H9 (cell line): ENCODE measurements around the gene SAMD14. TPM values are rescaled to one million over a fixed set of nuclear protein-coding genes. Genes with fewer than 3 reads are reported as not detected.

Experiments
- DNase-seq: peaks from one replicate; pipeline ENCODE4 v3.0.0-alpha.2; 2017
- H2AFZ ChIP-seq: one replicate; pipeline ENCODE4 v1.6.1; 2013; ENCODE audit warnings: mild to moderate bottlenecking, low read length, control low read depth, moderate library complexity
- H2AK5ac ChIP-seq: 2 replicates; pipeline ENCODE4 v1.6.1; 2013; ENCODE audit warnings: low read length, control low read depth, mixed read lengths; ENCODE audit not compliant: insufficient read length
- H2BK120ac ChIP-seq: one replicate; pipeline ENCODE4 v1.6.1; 2013; ENCODE audit warnings: low read depth, mild to moderate bottlenecking, low read length, control low read depth, inconsistent platforms; ENCODE audit not compliant: poor library complexity, severe bottlenecking
- H2BK12ac ChIP-seq: 2 replicates; pipeline ENCODE4 v1.6.1; 2013; ENCODE audit warnings: low read length, control low read depth, mixed read lengths, low read depth; ENCODE audit not compliant: insufficient read length
- H2BK15ac ChIP-seq: 2 replicates; pipeline ENCODE4 v1.6.1; 2013; ENCODE audit warnings: low read depth, low read length, control low read depth
- H2BK20ac ChIP-seq: one replicate; pipeline ENCODE4 v1.6.1; 2013; ENCODE audit warnings: low read depth, mild to moderate bottlenecking, low read length, control low read depth, inconsistent platforms; ENCODE audit not compliant: poor library complexity, severe bottlenecking
- H2BK5ac ChIP-seq: 2 replicates; pipeline ENCODE4 v1.6.1; 2013; ENCODE audit warnings: low read length, control low read depth, mixed read lengths; ENCODE audit not compliant: insufficient read length
- H3K14ac ChIP-seq: 2 replicates; pipeline ENCODE4 v1.6.1; 2013; ENCODE audit warnings: low read length, control low read depth; ENCODE audit not compliant: insufficient read depth
- H3K18ac ChIP-seq: 2 replicates; pipeline ENCODE4 v1.6.1; 2013; ENCODE audit warnings: low read depth, mild to moderate bottlenecking, mixed read lengths, low read length, control low read depth; ENCODE audit not compliant: insufficient read length
- H3K23ac ChIP-seq: 2 replicates; pipeline ENCODE4 v1.6.1; 2013; ENCODE audit warnings: low read length, control low read depth, mixed read lengths, low read depth; ENCODE audit not compliant: insufficient read length
- H3K23me2 ChIP-seq: 2 replicates; pipeline ENCODE4 v1.6.1; 2013; ENCODE audit warnings: low read depth, mild to moderate bottlenecking, mixed read lengths, low read length, control low read depth; ENCODE audit not compliant: insufficient read length, poor library complexity, severe bottlenecking
- H3K27ac ChIP-seq: 2 replicates; pipeline ENCODE4 v1.5.1; 2013; ENCODE audit warnings: low read length, control low read depth, mixed read lengths, low read depth; ENCODE audit not compliant: insufficient read length
- H3K27me3 ChIP-seq: 2 replicates; pipeline ENCODE4 v1.6.1; 2013; ENCODE audit warnings: low read length, control low read depth, inconsistent platforms; ENCODE audit not compliant: insufficient read depth
- H3K4ac ChIP-seq: 2 replicates; pipeline ENCODE4 v1.6.1; 2013; ENCODE audit warnings: low read depth, mild to moderate bottlenecking, control low read depth, inconsistent platforms, low read length, moderate library complexity
- H3K4me1 ChIP-seq: 2 replicates; pipeline ENCODE4 v1.6.1; 2013; ENCODE audit warnings: low read length, control low read depth, inconsistent platforms; ENCODE audit not compliant: insufficient read depth
- H3K4me2 ChIP-seq: 2 replicates; pipeline ENCODE4 v1.6.1; 2013; ENCODE audit warnings: low read length, control low read depth, mixed read lengths; ENCODE audit not compliant: insufficient read length, insufficient read depth
- H3K56ac ChIP-seq: 2 replicates; pipeline ENCODE4 v1.6.1; 2013; ENCODE audit warnings: low read depth, mild to moderate bottlenecking, mixed read lengths, low read length, control low read depth; ENCODE audit not compliant: insufficient read length
- H3K79me1 ChIP-seq: 2 replicates; pipeline ENCODE4 v1.6.1; 2013; ENCODE audit warnings: low read depth, mild to moderate bottlenecking, moderate library complexity, low read length, control low read depth, inconsistent platforms; ENCODE audit not compliant: insufficient read depth, poor library complexity, severe bottlenecking
- H3K79me2 ChIP-seq: 2 replicates; pipeline ENCODE4 v1.6.1; 2013; ENCODE audit warnings: low read length, control low read depth, inconsistent platforms; ENCODE audit not compliant: insufficient read depth
- H3K9ac ChIP-seq: 2 replicates; pipeline ENCODE4 v1.6.1; 2013; ENCODE audit warnings: low read length, control low read depth, mixed read lengths; ENCODE audit not compliant: insufficient read length; ENCODE audit errors: extremely low read depth
- H3K9me3 ChIP-seq: one replicate; pipeline ENCODE4 v1.6.1; 2013; ENCODE audit warnings: low read depth, low read length, inconsistent platforms; ENCODE audit not compliant: control insufficient read depth
- H3T11ph ChIP-seq: one replicate; pipeline ENCODE4 v1.6.1; 2013; ENCODE audit warnings: mild to moderate bottlenecking, low read length, control low read depth, inconsistent platforms
- H4K20me1 ChIP-seq: one replicate; pipeline ENCODE4 v1.6.1; 2013; ENCODE audit not compliant: control insufficient read depth, insufficient read length, insufficient read depth
- H4K5ac ChIP-seq: 2 replicates; pipeline ENCODE4 v1.6.1; 2013; ENCODE audit warnings: low read depth, mild to moderate bottlenecking, mixed read lengths, low read length, control low read depth; ENCODE audit not compliant: insufficient read length
- H4K8ac ChIP-seq: replicated peaks from 2 replicates; pipeline ENCODE4 v1.6.1; 2013; ENCODE audit warnings: low read length, control low read depth, mixed read lengths, low read depth; ENCODE audit not compliant: insufficient read length
- H4K91ac ChIP-seq: 2 replicates; pipeline ENCODE4 v1.6.1; 2013; ENCODE audit warnings: low read depth, mild to moderate bottlenecking, moderate library complexity, mixed read lengths, low read length, control low read depth; ENCODE audit not compliant: insufficient read length
- H3K27ac Mint-ChIP-seq, 3 experiments: 2 replicates in 2 of 3; 3 replicates in 1 of 3; pipeline ENCODE4 v1.8.0; 2020 to 2021; ENCODE audit warnings: mixed read lengths in 3 of 3, mild to moderate bottlenecking in 1 of 3, moderate library complexity in 1 of 3
- H3K27me3 Mint-ChIP-seq: 2 replicates; pipeline ENCODE4 v1.8.0; 2021; ENCODE audit warnings: low read depth, mild to moderate bottlenecking, moderate library complexity, mixed read lengths
- H3K36me3 Mint-ChIP-seq, 3 experiments: 2 replicates in 2 of 3; 3 replicates in 1 of 3; pipeline ENCODE4 v1.8.0; 2020 to 2021; ENCODE audit warnings: low read depth in 3 of 3, mixed read lengths in 3 of 3; ENCODE audit not compliant: insufficient read depth in 1 of 3
- H3K4me1 Mint-ChIP-seq, 2 experiments: 2 replicates each; pipeline ENCODE4 v1.8.0; 2020; ENCODE audit warnings: mixed read lengths in 2 of 2
- H3K4me3 Mint-ChIP-seq, 2 experiments: 2 replicates in 1 of 2; 3 replicates in 1 of 2; pipeline ENCODE4 v1.8.0; 2020 to 2021; ENCODE audit warnings: mild to moderate bottlenecking in 2 of 2, mixed read lengths in 2 of 2, moderate library complexity in 1 of 2
- H3K9me3 Mint-ChIP-seq, 2 experiments: 2 replicates in 1 of 2; 3 replicates in 1 of 2; pipeline ENCODE4 v1.8.0; 2020; ENCODE audit warnings: mild to moderate bottlenecking in 2 of 2, mixed read lengths in 2 of 2, moderate library complexity in 1 of 2
- WGBS: extraction: QIAGEN DNeasy Blood & Tissue Kit; methylation state at CpG from one replicate; pipeline ENCODE4 v1.1.7; 2013; ENCODE audit warnings: missing lambda C conversion rate, low lambda C conversion rate, mixed read lengths; ENCODE audit not compliant: insufficient read length; ENCODE audit errors: extremely low coverage; 5-methylcytosine and 5-hydroxymethylcytosine counted together
- total RNA-seq: library from RNA; stranded (reverse); gene quantifications from 2 replicates; pipeline ENCODE4 v1.2.1, GENCODE V29; 2021
- TF ChIP-seq, protein P1 (sequence below): fragments of 200-600 bp; sonication (generic); conservative IDR thresholded peaks from 3 replicates; pipeline ENCODE4 v1.8.0; 2021; ENCODE audit warnings: antibody characterized with exemption, mild to moderate bottlenecking

SAMD14 gene
- total RNA-seq, 1 experiment from 2014 or later = 5.9 TPM

DNA sequence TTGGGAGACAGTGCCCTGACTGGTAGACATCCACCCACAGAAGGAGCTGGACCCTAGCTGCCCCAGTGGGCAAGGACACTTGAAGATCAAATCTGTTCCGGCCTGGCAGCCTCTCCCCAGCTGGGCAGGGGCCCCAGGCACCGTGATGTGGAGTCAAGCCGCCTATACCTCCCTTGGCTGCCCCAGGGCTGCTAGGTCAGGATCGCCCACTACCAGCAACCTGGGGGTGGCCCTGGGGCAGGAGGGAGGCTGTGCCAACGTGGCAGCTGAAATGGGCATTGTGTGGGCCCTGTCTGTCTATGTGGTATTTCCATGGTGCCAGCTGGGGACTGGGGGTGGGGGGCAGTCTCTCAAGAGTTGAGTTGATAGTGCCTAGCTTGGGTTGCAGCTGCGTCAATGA lies 33.9 kb downstream of the SAMD14 start:
- no peaks in the 10 kb centered on the region for H3K27me3 ChIP-seq
- no CpG with 5 or more reads among the region's 6 CpGs for WGBS
- H4K5ac ChIP-seq = no peak overlapping the region
- Mint-ChIP-seq H3K4me1 (peaks cover 25 to 31% of the 10 kb centered on the region in 2 experiments), H3K9me3 (no peaks in the 10 kb centered on the region), H3K4me3 (peak overlapping the region; percentile 93 to 99), H3K27me3 (peaks cover 2% of the 10 kb centered on the region; the same call in 1 of the 2 replicates), H3K27ac (no peak overlapping the region), H3K36me3 (peaks cover 0 to 8% (median 0%) of the 10 kb centered on the region in 3 experiments; a peak in 4 of 7 replicates)
- no peak overlapping the region for H3T11ph ChIP-seq
- no peak overlapping the region for H3K9ac ChIP-seq
- H3K9me3 ChIP-seq = no peaks in the 10 kb centered on the region
- no peak overlapping the region for H2BK15ac ChIP-seq
- no peak overlapping the region for H2BK120ac ChIP-seq
- no peak overlapping the region for H3K4ac ChIP-seq
- no peak overlapping the region for H2BK5ac ChIP-seq
- no peak overlapping the region for H2BK20ac ChIP-seq
- H3K79me2 ChIP-seq = no peaks in the 10 kb centered on the region
- H3K56ac ChIP-seq = no peak overlapping the region
- H3K23me2 ChIP-seq = peaks cover 12% of the 10 kb centered on the region
- no peak overlapping the region for H3K18ac ChIP-seq
- DNase-seq = no peak
- no peak overlapping the region for H3K23ac ChIP-seq
- no peaks in the 10 kb centered on the region for H3K79me1 ChIP-seq
- H3K27ac ChIP-seq = no peak overlapping the region
- peak overlapping the region; percentile 64 for H3K4me2 ChIP-seq
- H3K4me1 ChIP-seq = no peaks in the 10 kb centered on the region; the same call in 1 of the 2 replicates
- H4K20me1 ChIP-seq = no peaks in the 10 kb centered on the region
- H2AK5ac ChIP-seq = no peak overlapping the region
- H2BK12ac ChIP-seq = no peak overlapping the region
- no peak overlapping the region for H4K91ac ChIP-seq
- no peak overlapping the region for H4K8ac ChIP-seq
- H3K14ac ChIP-seq = no peak overlapping the region
- TF ChIP-seq, protein P1, sequence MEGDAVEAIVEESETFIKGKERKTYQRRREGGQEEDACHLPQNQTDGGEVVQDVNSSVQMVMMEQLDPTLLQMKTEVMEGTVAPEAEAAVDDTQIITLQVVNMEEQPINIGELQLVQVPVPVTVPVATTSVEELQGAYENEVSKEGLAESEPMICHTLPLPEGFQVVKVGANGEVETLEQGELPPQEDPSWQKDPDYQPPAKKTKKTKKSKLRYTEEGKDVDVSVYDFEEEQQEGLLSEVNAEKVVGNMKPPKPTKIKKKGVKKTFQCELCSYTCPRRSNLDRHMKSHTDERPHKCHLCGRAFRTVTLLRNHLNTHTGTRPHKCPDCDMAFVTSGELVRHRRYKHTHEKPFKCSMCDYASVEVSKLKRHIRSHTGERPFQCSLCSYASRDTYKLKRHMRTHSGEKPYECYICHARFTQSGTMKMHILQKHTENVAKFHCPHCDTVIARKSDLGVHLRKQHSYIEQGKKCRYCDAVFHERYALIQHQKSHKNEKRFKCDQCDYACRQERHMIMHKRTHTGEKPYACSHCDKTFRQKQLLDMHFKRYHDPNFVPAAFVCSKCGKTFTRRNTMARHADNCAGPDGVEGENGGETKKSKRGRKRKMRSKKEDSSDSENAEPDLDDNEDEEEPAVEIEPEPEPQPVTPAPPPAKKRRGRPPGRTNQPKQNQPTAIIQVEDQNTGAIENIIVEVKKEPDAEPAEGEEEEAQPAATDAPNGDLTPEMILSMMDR = no peak
- H2AFZ ChIP-seq = no peak overlapping the region
